AG04450 (cell line): ENCODE results near the gene PIP5K1B. TPM values are rescaled to one million over a fixed set of nuclear protein-coding genes. Genes with fewer than 3 reads are reported as not detected.

Source experiments
- CTCF ChIA-PET: fragments of 300-600, 350-600 bp; formaldehyde crosslinking; extraction: SDS; loops from one replicate; lab custom pipeline; 2022; ENCODE audit warnings: antibody characterized with exemption, inconsistent platforms; lab: Charles Lee
- POLR2A ChIA-PET: fragments of 350-600 bp; formaldehyde crosslinking; extraction: SDS; loops from one replicate; lab custom pipeline; 2021; ENCODE audit warnings: antibody characterized with exemption, inconsistent platforms; lab: Yijun Ruan, JAX
- DNase-seq: peaks from one replicate; pipeline ENCODE4 v3.0.0-alpha.2; 2011; ENCODE audit warnings: low read depth, low spot score
- H3K27ac ChIP-seq: one replicate; pipeline ENCODE4 v1.5.1; 2012; ENCODE audit warnings: low read depth, low read length, control low read depth
- H3K27me3 ChIP-seq: one replicate; pipeline ENCODE4 v1.6.0; 2012; ENCODE audit warnings: low read length; ENCODE audit not compliant: control insufficient read depth, insufficient read depth
- H3K4me3 ChIP-seq: 2 replicates; pipeline ENCODE4 v1.5.1; 2011; ENCODE audit warnings: mild to moderate bottlenecking, low read depth, low read length, control low read depth
- H3K9me3 ChIP-seq: 2 replicates; pipeline ENCODE4 v1.5.1; 2012; ENCODE audit warnings: low read length; ENCODE audit not compliant: control insufficient read depth, insufficient read depth
- CTCF ChIP-seq: IDR thresholded peaks from 2 replicates; pipeline ENCODE4 v1.5.1; 2011; ENCODE audit warnings: low read depth, low read length, control low read depth, inconsistent platforms
- polyA plus RNA-seq: library from polyadenylated mRNA; depleted of rRNA; stranded (reverse); fragments of >200 nt; gene quantifications from 2 replicates; pipeline ENCODE4 v1.2.3, GENCODE V29; 2011

The PIP5K1B gene
- polyA plus RNA-seq, 1 experiment = not detected

GRCh38 chr9:68923480-68923879 is 218.4 kb downstream of the PIP5K1B start:
- ChIA-PET POLR2A (no interaction called here), CTCF (no interaction called here)
- DNase-seq = no peak
- Histone ChIP-seq H3K27ac (no peak overlapping the region), H3K4me3 (no peak overlapping the region), H3K27me3 (no peaks in the 10 kb centered on the region), H3K9me3 (no peaks in the 10 kb centered on the region)
- no peak for TF ChIP-seq CTCF

- ChIA-PET POLR2A (no interaction called here), CTCF (no interaction called here)
- Histone ChIP-seq H3K27ac (no peak overlapping the region), H3K4me3 (no peak overlapping the region), H3K9me3 (no peaks in the 10 kb centered on the region), H3K27me3 (no peaks in the 10 kb centered on the region)
- no peak for TF ChIP-seq CTCF
- DNase-seq = no peak
Observed at GRCh38 chr9:68925175-68925574, 220.1 kb downstream of the PIP5K1B start.

DNA sequence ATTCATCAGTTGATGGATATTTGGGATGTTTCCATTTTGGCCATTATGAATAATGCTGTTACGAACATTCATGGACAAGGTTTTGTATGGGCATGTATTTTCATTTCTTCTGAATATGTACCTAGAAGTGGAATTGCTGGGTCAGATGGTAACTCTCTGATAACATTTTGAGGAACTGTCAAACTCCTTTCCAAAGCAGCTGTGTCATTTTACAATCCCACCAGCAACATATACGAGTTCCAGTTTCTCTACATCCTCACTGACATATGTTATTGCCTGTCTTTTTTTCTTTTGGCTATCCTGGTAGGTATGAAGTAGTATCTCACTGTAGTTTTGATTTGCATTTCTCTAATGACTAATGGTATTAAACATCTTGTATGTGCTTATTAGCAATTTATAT is 222.1 kb downstream of the PIP5K1B start:
- DNase-seq = no peak
- no peak overlapping the region for H3K4me3 ChIP-seq
- ChIA-PET CTCF (no interaction called here), POLR2A (no interaction called here)
- no peak overlapping the region for H3K27ac ChIP-seq
- TF ChIP-seq CTCF = no peak
- H3K9me3 ChIP-seq = no peaks in the 10 kb centered on the region
- no peaks in the 10 kb centered on the region for H3K27me3 ChIP-seq

DNA sequence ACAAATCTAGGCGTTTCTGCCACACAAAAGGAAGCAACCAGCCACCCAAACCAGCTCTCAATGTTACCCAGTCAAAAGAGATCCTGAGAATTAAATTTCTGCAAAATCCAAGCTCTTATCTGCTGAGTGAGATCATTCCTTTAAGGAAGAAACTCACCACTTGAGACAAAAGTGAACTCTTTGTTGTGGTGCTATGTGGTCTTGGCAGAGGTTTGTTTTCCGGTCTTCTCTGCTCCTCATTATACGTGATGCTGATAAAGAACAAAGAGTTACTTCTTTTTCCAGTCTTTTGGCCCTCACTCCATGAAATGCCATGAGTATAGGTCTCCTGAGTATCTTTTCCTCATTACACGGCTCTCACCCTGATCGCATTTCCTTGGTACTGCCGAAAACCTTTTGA is 226.8 kb downstream of the PIP5K1B start:
- H3K27ac ChIP-seq = no peak overlapping the region
- no peaks in the 10 kb centered on the region for H3K9me3 ChIP-seq
- CTCF ChIA-PET = no interaction called here
- H3K27me3 ChIP-seq = no peaks in the 10 kb centered on the region
- no peak overlapping the region for H3K4me3 ChIP-seq
- no peak for TF ChIP-seq CTCF
- POLR2A ChIA-PET = no interaction called here
- DNase-seq = no peak

DNA sequence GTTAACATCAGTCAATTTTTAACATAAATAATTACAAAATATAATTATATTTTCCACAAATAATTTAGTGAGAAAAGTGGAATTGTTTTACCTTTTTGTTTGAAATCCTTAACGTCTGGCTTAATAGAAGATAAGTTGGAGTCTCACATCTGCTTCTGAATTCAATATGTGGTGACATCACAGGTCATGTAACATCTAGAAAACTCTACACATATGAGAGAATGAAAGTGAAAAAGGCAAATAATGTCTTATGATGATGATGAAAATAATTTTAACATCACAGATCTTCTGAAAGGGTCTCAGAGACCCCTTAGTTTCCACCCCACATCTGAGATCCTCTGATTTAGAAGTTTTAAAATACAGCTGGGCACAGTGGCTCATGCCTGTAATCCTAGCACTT is 227.4 kb downstream of the PIP5K1B start:
- TF ChIP-seq CTCF = no peak
- Histone ChIP-seq H3K4me3 (no peak overlapping the region), H3K27me3 (no peaks in the 10 kb centered on the region), H3K27ac (no peak overlapping the region), H3K9me3 (no peaks in the 10 kb centered on the region)
- DNase-seq = no peak
- ChIA-PET CTCF (no interaction called here), POLR2A (no interaction called here)
